Lower leg skin (tissue), 3 donors: Measurements from ENCODE around the gene RINT1.

Source experiments
- POLR2A ChIP-seq, 2 donors: fragments of 450-650 bp; IDR thresholded peaks; one replicate each; pipeline ENCODE4 v1.6.1; 2016 to 2017; ENCODE audit warnings: antibody characterized with exemption in 2 of 2, mild to moderate bottlenecking in 1 of 2, moderate library complexity in 1 of 2
- TF ChIP-seq, protein P1 (sequence below), 3 donors: fragments of 450-650 bp; IDR thresholded peaks; one replicate each; pipeline ENCODE4 v1.5.1; 2016; ENCODE audit warnings: antibody characterized with exemption in 3 of 3, mild to moderate bottlenecking in 3 of 3, moderate library complexity in 2 of 3

- TF ChIP-seq, protein P1, sequence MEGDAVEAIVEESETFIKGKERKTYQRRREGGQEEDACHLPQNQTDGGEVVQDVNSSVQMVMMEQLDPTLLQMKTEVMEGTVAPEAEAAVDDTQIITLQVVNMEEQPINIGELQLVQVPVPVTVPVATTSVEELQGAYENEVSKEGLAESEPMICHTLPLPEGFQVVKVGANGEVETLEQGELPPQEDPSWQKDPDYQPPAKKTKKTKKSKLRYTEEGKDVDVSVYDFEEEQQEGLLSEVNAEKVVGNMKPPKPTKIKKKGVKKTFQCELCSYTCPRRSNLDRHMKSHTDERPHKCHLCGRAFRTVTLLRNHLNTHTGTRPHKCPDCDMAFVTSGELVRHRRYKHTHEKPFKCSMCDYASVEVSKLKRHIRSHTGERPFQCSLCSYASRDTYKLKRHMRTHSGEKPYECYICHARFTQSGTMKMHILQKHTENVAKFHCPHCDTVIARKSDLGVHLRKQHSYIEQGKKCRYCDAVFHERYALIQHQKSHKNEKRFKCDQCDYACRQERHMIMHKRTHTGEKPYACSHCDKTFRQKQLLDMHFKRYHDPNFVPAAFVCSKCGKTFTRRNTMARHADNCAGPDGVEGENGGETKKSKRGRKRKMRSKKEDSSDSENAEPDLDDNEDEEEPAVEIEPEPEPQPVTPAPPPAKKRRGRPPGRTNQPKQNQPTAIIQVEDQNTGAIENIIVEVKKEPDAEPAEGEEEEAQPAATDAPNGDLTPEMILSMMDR (IDR thresholded peaks at IDR 0.05), result no peak
- TF ChIP-seq POLR2A (IDR thresholded peaks at IDR 0.05), result no peak
Observed at GRCh38 chr7:105613611-105614330, 81.8 kb downstream of the RINT1 start.
